HG03045 (cell line): ENCODE measurements around the gene ACYP2.
"Not testable (repeated sequence)": the region's sequence is repeated elsewhere in the genome, so short reads cannot be mapped to it uniquely, and the experiment has no call there.

ENCODE experiments used
- ATAC-seq: cut with Tn5 transposase; IDR thresholded peaks from one replicate; pipeline ENCODE4 v1.9.1; 2021; ENCODE audit warnings: mild to moderate bottlenecking, moderate library complexity; ENCODE audit not compliant: unreplicated experiment

ACYP2 gene

DNA sequence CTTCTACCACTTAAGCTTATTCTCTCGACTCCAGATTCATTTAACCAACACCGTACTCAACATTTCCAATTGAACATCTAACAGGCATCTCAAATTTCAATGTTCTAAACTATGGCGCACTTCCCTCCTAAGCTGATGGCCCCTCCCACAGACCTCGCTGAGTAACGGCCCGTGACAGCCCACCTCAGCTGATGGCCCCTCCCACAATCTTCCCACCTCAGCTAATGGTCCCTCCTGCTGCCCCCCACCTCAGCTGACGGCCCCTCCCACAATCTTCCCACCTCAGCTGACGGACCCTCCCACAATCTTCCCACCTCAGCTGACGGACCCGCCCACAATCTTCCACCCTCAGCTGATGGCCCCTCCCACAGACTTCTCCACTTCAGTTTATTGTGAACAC, 197.7 kb downstream of the ACYP2 start:
- no peak for ATAC-seq

DNA sequence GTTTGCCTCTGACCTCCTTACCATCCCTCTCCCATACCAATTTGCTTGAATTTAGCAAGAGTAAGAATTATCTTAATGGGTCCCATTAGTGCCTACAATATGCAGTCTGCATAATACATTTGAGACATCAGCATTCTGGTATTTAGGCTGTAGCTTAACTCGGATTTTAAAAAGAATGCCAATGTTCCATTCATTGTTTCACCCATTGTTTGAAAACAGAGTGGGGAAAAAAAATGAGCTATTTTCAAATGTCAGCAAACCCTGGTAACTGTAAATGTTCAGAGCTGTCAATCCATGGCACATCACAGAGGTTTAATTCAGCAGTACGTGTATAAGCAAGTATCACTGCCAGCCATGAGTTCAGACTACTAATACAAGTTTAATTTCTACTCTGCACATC, 202.6 kb downstream of the ACYP2 start:
- ATAC-seq = no peak

GRCh38 chr2:54318821-54319220, 203.4 kb downstream of the ACYP2 start:
- ATAC-seq = no peak

GRCh38 chr2:54321047-54321446, 205.6 kb downstream of the ACYP2 start:
- ATAC-seq = no peak

GRCh38 chr2:54324517-54324916, 209.1 kb downstream of the ACYP2 start:
- ATAC-seq = not testable (repeated sequence)

DNA sequence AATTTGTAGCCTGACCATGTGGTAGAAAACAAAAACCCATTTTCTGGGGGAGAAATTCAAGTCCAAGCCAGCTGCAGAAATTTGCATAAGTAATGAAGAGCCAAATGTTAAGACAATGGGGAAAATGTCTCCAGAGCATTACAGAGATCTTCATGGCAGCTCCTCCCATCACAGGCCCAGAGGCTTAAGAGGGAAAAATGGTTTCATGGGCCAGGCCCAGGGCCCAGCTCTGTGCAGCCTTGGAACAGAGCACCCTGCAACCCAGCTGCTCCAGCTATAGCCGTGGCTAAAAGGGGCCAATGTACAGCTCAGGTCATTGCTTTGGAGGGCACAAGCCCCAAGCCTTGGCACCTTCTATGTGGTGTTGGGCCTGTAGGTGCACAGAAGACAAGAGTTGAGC, 209.7 kb downstream of the ACYP2 start:
- ATAC-seq = no peak

GRCh38 chr2:54329482-54330161, 214.2 kb downstream of the ACYP2 start:
- ATAC-seq = no peak

DNA sequence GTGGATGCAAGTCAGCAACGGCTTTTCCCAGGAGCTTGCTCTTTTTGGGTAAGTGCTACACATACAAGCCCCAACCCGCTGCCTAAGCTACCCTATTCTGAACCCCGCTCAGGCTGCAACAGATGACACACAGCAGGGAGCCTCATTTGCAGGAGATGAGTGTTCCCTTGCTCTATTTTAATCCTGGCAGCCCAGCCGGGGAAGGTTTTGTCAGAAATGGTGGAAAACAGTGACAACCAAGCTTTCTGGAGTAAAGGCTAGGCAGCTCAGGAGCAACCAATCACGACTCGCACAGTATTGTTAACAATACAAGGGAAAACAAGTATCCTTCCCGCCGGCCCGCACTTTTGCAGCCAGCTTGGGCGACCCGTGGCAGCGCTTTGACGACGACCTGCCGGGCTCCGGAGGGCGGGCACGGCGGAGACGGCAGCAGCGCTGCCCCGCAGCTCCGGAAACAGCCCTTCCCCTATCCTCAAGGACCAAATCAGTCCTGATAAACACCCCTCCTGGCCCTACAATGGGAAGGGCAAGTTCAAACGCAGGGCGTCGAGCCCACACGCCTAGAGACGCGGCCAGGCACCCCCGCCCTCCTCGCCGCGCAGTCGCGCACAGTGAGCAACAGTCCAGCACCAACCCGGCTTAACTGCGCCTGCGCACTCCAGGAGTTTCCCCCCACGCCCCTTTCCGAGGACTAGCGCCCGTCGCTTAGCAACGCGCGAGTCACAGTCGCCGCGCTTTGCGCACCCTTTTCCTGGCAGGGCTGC, 214.9 kb downstream of the ACYP2 start:
- peak; percentile 97 for ATAC-seq

- peak; percentile 18 for ATAC-seq
Measured at GRCh38 chr2:54330926-54331835, 215.8 kb downstream of the ACYP2 start.

- ATAC-seq = no peak
Measured at GRCh38 chr2:54332386-54332785, 217.0 kb downstream of the ACYP2 start.

DNA sequence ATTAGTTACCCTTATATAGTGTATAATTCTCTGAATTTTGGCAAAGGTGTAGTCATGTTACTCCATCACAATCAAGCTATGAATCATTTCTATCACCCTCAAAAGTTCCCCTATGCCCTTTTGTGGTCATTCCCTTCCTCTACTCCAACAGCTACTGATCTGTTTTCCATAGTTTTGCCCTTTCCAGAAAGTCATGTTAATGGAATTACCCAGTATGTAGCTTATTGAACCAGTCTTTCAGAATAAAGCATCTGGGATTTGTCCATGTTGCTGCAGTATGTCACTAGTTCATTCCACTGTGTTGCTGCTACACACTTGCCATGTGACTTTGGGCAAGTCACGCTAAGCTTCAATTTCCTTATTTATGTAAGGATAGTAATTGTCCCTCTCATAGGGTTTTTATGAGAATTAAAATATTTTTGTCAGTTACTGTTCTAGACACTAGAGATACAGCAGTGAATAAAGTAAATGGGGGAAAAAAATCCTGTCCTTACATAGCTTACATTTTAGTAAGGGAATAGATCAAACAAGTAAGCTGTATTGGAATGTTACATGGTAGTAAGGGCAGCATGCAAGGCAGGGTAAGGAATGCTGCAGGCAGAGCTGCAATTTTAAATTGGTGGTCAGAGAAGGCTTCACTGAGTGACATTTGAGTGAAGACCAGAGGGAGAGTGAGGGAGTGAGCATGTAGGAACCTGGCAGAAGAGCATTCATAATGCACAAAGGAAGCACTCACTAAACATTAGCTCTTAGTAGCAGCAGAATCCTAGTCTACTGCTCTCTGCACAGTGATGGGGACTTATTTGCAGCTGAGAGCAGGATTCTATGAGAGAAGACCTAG, 220.9 kb downstream of the ACYP2 start:
- no peak for ATAC-seq

DNA sequence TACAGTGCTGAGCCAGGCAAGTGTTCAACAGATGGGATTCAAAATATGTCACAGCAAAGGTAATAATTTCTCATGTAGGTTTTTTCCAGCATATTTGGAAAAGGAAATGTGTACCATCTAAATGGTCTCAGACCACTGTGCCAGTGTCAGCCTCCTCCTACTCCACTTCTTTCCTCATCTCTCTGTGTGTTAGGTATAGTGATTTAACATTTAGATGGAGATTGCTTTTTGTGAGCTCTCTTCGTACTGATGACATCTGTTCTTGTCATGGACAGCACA, 221.5 kb downstream of the ACYP2 start:
- no peak for ATAC-seq

DNA sequence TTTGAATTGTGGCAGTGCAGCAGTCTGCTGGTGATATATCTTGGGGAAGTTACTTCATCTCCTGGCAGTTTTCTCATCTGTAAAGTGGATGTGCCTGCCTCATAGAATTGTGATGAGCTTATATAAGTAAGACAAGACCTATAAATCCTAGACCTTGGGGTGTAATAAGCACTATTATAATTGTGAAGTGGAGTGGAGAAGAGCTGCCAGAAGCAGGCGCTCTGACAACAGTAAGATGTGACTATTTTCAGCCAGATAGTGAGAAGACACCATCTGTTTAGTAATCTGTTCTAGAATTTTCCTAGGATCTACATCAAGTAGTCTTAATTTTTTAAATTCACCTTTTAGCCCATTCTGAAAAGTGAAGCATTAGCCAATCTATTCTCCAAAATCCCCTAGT, 226.2 kb downstream of the ACYP2 start:
- ATAC-seq = no peak

GRCh38 chr2:54342603-54343002, 227.2 kb downstream of the ACYP2 start:
- no peak for ATAC-seq

DNA sequence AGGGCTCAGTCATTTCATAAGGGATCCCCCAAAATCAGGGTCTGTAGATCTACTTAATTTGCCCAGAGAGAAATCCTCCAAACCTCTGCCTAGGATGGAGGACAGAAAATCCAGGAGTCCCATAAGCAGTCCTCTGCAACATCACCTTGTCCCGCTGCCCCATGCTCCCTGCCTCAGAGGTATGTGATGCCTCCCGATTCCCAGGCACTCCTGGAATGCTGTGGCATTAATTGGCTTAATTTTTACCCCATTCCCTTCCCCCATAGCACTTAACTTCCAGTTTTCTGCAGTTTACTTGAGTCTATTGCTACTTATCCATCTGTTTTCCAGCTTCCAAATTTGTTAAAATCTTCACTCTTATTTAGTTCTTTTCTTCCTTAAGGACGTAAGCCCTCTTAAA, 232.2 kb downstream of the ACYP2 start:
- no peak for ATAC-seq

DNA sequence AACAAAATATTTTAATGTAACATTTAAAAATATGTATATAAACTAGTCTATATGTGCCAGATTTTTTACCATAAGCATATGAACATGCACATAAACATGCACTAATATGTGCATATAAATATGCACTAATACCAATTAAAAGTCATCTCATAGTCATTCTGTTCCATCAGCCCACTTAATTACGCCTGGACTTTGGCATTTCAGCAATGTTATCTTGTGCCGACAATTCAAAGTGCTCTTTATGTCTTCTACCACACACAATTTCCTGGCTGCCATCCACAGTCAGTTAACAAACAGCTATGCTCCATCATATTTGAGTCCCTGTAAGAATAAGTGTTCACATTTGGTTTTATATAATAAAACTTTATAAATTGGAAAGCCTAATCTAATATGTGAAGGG, 233.2 kb downstream of the ACYP2 start:
- ATAC-seq = no peak

DNA sequence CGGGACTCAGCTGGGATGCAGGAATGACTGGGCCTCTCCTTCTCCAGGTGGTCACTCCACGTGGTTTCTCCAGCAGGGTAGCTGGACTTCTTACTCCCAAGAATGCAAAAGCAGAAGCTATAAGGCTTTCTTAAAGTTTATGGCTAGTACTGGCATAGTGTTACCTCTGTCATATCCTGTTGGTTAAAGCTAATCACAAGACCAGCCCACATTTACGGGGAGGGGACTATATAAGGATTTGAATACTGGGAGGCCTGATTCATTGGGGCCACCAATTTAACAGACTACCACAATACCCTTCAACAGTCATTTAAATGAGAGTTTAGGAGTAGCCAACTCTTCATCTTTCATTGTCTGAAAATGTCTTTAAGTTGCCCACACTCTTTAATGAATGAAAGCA, 235.0 kb downstream of the ACYP2 start:
- ATAC-seq = no peak

DNA sequence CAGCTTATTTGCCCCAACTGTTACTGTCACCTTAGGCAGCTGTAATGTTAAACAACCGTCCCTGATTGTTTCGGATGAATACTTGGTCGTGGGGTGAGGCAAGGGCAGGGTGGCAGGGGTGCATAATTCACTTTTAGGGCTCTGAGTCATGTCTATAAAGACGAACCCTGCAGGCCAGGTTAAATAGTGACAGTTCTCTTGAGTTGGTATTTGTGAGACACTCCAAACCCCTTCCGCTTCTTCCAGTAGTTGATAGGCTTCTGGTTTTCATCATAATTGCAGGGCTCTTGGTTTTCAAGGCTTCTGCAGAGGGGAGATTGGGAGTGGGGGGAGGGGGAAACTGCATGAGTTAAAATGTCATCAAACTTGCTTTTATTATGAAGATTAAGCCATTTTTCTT, 237.8 kb downstream of the ACYP2 start:
- ATAC-seq = no peak
